Activated CD4-positive, CD25-positive, alpha-beta regulatory T cell (primary cell): Measurements from ENCODE around the gene UPF3A.
"Not testable (repeated sequence)": the region's sequence is repeated elsewhere in the genome, so short reads cannot be mapped to it uniquely, and the experiment has no call there.

Source experiments
- DNase-seq, 4 experiments: peaks; one replicate each; lab custom pipeline; 2025; lab: John Stamatoyannopoulos, UW

UPF3A gene

GRCh38 chr13:114338959-114339358, 57.6 kb downstream of the UPF3A start:
- no peak for DNase-seq

GRCh38 chr13:114339857-114340534, 58.6 kb downstream of the UPF3A start:
- no peak for DNase-seq

- no peak for DNase-seq
These were observed 59.8 kb downstream of the UPF3A start for GRCh38 chr13:114341003-114341777.

- DNase-seq: not testable (repeated sequence)
These were observed 65.9 kb downstream of the UPF3A start for GRCh38 chr13:114347256-114347655.

GRCh38 chr13:114352763-114353162, 71.4 kb downstream of the UPF3A start:
- DNase-seq: not testable (repeated sequence)

GRCh38 chr13:114353382-114353781, 72.0 kb downstream of the UPF3A start:
- DNase-seq: not testable (repeated sequence)
